ENCODE measurements around the gene TMEM131L.

- TF ChIP-seq CTCF (IDR thresholded peaks at IDR 0.05; ENCODE audit: low read length), result no peak
- TF ChIP-seq EZH2 (IDR thresholded peaks at IDR 0.05; ENCODE audit: borderline replicate concordance, low read length), result no peak
Measured at GRCh38 chr4:153531000-153531358, 64.8 kb downstream of the TMEM131L start.

All from OCI-LY1 (cell line).